ENCODE results near the gene CCDC32. TPM values are rescaled to one million over a fixed set of nuclear protein-coding genes. Genes with fewer than 3 reads are reported as not detected.

The CCDC32 gene
- total RNA-seq, 2 experiments from 2014 or later: 24.4 to 27.8 TPM

DNA sequence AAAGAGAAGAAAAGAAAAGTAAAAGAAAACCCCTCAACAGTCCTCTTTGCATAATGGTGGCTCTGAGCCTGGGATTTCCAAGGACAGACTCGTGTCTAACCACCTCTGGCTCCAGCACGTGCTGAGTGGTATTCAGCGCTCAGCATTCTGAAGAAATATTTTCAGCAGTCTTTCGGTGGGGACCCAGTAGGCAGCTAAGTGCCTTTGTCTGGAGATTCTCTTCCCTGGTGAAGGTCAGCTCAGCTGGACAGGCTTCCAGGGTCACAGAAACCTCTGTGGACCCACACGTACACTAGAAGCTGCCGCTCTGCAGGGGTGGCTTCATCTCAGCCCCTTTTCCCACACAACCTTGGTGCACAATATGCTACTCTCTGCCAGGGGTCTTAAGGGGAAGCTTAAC lies 36.0 kb downstream of the CCDC32 start:
- Mint-ChIP-seq H3K4me1 (no peaks in the 10 kb centered on the region), H3K9me3 (ENCODE audit: low read depth) (no peaks in the 10 kb centered on the region), H3K36me3 (no peaks in the 10 kb centered on the region), H3K27me3 (no peaks in the 10 kb centered on the region), H3K4me3 (no peak overlapping the region), H3K27ac (no peak overlapping the region)
- ATAC-seq (no peak), DNase-seq (no peak)
- CTCF ChIA-PET: no interaction called here

DNA sequence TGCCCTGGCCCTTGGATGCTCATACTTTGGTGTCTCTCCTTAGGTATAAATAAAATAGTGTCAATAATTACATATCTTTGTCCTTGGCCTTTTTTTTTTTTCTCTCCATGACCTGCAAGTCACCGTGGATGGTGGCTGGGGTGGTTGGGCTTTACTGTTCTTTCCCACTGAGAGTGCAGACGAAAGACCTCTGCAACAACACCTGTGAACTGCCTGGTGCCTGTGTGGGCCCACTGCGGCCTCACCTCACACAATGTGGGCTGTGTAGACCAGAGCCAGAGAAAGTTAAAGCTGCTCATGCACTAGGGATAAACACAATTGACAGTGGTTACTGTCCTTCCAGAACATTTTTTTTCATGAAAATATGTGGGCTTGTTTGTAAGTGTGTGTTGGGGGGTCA lies 39.0 kb downstream of the CCDC32 start:
- CTCF ChIA-PET: no interaction called here
- Mint-ChIP-seq H3K4me1 (no peaks in the 10 kb centered on the region), H3K27ac (no peak overlapping the region), H3K4me3 (no peak overlapping the region), H3K9me3 (ENCODE audit: low read depth) (no peaks in the 10 kb centered on the region), H3K36me3 (no peaks in the 10 kb centered on the region), H3K27me3 (peaks cover 3% of the 10 kb centered on the region)
- no peak for DNase-seq
- no peak for ATAC-seq

DNA sequence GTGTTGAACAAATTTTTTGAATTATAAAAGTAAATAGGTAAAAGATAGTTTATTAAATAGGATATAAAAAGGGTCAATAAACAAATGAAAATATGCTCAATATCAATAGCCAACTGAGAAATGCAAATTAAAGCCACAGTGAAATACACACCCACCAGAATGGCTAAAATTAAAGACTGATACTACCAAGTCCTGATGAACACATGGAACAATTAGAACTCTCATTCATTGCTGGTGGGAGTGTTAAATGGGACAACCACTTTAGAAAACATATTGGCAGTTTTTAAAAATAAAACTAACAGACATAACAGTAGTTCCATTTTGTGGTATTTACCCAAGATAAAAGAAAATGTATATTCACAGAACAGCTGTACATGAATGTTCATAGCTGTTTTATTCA lies 41.2 kb downstream of the CCDC32 start:
- peaks cover 3% of the 10 kb centered on the region for H3K27me3 Mint-ChIP-seq
- H3K27ac Mint-ChIP-seq: no peak overlapping the region
- CTCF ChIA-PET: interaction anchor here (0.7 to 1.8 kb wide), 3 partner anchors 26 to 544 kb away, joined by 3 to 4 read pairs (median 3); no protein-coding TSS in a partner anchor
- no peak for DNase-seq
- no peaks in the 10 kb centered on the region for H3K9me3 Mint-ChIP-seq (ENCODE audit: low read depth)
- ATAC-seq: no peak
- H3K4me3 Mint-ChIP-seq: no peak overlapping the region
- H3K36me3 Mint-ChIP-seq: no peaks in the 10 kb centered on the region
- peaks cover 6% of the 10 kb centered on the region for H3K4me1 Mint-ChIP-seq

DNA sequence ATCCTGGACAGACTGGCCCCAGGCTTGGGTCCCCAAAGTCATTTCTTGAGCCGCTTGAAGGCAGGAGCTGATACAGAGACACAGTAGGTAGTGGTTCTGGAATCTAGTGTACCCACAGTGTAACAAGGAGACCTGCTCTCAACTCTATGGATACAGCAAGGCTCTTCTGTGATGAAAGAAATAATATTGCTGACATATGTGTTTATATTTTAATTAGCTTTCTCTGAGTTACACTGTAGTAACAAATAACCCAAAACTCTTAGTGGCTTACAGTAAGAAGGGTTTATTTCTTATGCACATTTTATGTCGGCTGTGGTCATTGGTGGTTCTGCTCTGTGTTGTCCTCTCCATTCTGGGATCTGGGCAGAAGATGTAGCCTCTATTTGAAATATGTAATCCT lies 48.5 kb downstream of the CCDC32 start:
- Mint-ChIP-seq H3K4me1 (peaks cover 14% of the 10 kb centered on the region), H3K27me3 (peaks cover 37% of the 10 kb centered on the region), H3K9me3 (ENCODE audit: low read depth) (no peaks in the 10 kb centered on the region), H3K4me3 (no peak overlapping the region), H3K36me3 (no peaks in the 10 kb centered on the region), H3K27ac (no peak overlapping the region)
- CTCF ChIA-PET: interaction anchor here (0.7 to 1.5 kb wide), 2 partner anchors 44 to 108 kb away, joined by 3 read pairs; no protein-coding TSS in a partner anchor
- DNase-seq (peak; percentile 2), ATAC-seq (no peak)

DNA sequence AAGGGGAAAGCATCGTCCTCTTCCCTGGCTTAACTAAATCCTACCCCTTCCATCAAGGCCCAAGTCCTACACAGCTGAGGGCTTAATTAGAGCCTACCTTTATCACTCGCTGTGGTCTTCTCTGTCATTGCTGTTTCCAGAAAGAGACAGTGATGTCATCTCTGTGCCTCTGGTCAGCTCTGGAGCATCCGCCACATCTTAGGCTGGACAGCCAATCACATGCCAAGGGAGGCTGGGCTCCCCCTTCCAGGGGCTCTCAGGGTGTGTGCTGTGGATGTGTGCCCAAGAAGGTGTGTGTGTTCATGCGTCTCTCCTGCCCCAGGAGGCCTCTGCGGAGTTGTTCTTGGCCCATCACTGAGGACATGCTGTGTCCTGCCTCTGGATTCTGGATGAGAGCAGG lies 51.2 kb downstream of the CCDC32 start:
- peaks cover 57% of the 10 kb centered on the region for H3K27me3 Mint-ChIP-seq
- H3K9me3 Mint-ChIP-seq (ENCODE audit: low read depth): no peaks in the 10 kb centered on the region
- H3K36me3 Mint-ChIP-seq: no peaks in the 10 kb centered on the region
- H3K27ac Mint-ChIP-seq: no peak overlapping the region
- no peak overlapping the region for H3K4me3 Mint-ChIP-seq
- peak; percentile 34 for DNase-seq
- peaks cover 15% of the 10 kb centered on the region for H3K4me1 Mint-ChIP-seq
- ATAC-seq: no peak
- CTCF ChIA-PET: no interaction called here

DNA sequence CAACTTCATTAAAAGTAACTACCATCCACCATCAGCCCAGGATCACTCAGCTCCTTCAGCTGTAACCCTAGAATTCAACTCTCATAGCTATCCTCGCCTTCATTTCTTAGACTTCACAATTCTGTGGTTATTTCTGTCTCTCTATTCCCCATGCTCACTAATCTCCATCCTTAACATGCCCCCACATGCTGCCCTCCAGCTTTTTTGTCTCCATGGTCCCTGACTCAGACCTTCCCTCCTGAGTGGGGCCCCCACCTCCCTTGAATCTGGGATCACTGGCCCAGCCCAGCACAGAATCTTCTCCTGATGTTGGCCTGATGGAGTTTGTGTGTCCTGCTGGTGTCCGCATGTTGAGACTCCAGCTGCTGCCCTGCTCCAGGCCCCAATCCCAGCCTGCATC lies 52.4 kb downstream of the CCDC32 start:
- Mint-ChIP-seq H3K4me1 (peaks cover 17% of the 10 kb centered on the region), H3K36me3 (no peaks in the 10 kb centered on the region), H3K27me3 (peaks cover 67% of the 10 kb centered on the region), H3K9me3 (ENCODE audit: low read depth) (no peaks in the 10 kb centered on the region), H3K4me3 (peak overlapping the region; percentile 19), H3K27ac (no peak overlapping the region)
- ATAC-seq (no peak), DNase-seq (no peak)
- CTCF ChIA-PET: interaction anchor here (0.6 kb wide), 1 partner anchor 70 kb away, joined by 3 read pairs; no protein-coding TSS in a partner anchor

DNA sequence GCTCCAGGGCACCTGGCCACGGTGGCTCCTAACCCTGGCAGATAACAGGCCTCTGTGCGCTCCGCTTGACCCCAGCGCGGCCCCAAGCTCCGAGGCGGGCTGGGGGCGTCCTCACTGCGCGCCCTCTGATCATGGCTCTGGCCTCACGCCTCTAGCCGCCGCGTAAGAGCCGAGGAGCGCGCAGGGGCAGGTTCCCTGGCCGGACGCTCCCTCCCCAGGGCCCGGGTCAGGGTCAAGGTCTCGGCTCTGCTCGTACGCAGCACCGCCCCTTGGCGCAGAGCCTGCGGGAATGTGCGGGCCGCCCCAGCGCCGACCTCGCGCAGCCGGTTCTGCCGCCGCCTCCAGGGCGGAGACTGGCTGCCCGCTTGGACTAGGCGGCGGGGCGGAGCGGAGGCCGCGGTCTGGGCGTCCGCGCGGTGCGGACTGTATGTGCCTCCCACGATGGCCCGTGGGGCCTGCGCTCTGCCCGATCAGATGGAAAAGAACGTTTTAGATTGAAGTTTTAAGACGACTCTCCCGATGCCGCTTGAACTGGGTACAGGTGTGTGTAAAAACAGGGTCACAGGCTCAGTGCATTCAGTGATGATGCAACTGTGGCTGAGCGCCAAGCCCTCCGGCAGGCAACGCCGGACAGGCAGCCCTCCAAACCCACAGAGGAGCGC lies 53.2 kb downstream of the CCDC32 start:
- Mint-ChIP-seq H3K36me3 (no peaks in the 10 kb centered on the region), H3K4me1 (peaks cover 25% of the 10 kb centered on the region), H3K9me3 (ENCODE audit: low read depth) (no peaks in the 10 kb centered on the region), H3K27me3 (peaks cover 74% of the 10 kb centered on the region), H3K27ac (no peak overlapping the region), H3K4me3 (peak overlapping the region; percentile 62)
- no peak for DNase-seq
- ATAC-seq: peak; percentile 67
- CTCF ChIA-PET: no interaction called here

DNA sequence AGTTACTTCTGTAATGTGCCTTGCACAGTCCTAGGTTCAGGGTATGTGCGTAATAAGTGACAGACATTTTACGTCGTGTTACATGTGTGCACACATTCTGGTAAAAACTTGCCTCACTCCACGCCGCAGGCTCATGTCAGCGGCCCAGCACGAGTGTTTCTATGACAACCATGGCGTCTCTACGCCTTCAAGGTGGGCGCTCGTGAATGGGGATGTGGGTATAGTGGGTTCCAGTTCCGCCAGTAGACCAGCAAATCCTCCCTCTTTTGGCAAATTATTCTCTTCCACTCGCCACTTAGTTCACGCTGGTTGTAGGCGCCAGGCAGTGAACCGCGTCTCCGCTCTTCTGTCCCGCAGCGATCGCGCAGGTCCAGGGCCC lies 53.8 kb downstream of the CCDC32 start:
- peak; percentile 54 for DNase-seq
- Mint-ChIP-seq H3K9me3 (ENCODE audit: low read depth) (no peaks in the 10 kb centered on the region), H3K4me3 (peak overlapping the region; percentile 62), H3K27me3 (peaks cover 75% of the 10 kb centered on the region), H3K4me1 (peaks cover 26% of the 10 kb centered on the region), H3K36me3 (no peaks in the 10 kb centered on the region), H3K27ac (no peak overlapping the region)
- ATAC-seq: peak; percentile 40
- CTCF ChIA-PET: no interaction called here

DNA sequence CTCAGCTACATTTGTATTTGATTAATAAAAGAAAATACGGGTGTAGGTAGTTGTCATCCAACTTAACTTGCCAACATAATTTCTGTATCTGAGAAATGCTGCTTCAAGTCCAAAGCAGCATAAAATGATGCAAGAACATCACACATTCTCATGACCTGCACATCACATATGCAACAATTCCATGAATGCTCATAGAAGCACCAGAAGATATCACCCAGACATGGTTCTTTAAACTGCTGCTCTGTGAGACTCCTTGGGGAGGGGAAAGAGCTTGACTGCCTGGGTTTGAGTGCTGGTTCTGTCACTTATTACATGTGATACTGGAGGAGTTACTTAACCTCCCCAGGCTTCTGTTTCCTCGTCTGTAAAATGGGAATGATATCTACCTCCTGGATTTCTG lies 54.6 kb downstream of the CCDC32 start:
- no peaks in the 10 kb centered on the region for H3K9me3 Mint-ChIP-seq (ENCODE audit: low read depth)
- no peaks in the 10 kb centered on the region for H3K36me3 Mint-ChIP-seq
- H3K27me3 Mint-ChIP-seq: peaks cover 76% of the 10 kb centered on the region
- peaks cover 26% of the 10 kb centered on the region for H3K4me1 Mint-ChIP-seq
- H3K27ac Mint-ChIP-seq: no peak overlapping the region
- DNase-seq: no peak
- H3K4me3 Mint-ChIP-seq: no peak overlapping the region
- ATAC-seq: no peak
- CTCF ChIA-PET: interaction anchor here (0.8 kb wide), 1 partner anchor 10 kb away, joined by 3 read pairs; no protein-coding TSS in a partner anchor

DNA sequence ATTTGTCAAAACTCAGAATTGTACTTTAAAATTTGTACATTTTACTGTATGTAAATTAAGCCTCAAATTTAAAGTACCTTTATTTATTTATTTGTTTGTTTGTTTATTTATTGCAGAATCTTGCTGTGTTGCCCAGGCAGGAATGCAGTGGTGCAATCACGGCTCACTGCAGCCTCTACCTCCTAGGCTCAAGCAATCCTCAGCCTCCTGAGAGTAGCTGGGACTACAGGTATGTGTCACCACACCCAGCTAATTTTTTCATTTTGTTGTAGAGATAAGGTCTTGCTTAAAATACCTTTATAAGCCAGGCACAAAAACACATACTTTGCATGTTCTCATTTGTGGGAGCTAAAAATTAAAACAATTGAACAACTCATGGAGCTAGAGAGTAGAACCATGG lies 56.6 kb downstream of the CCDC32 start:
- Mint-ChIP-seq H3K27ac (no peak overlapping the region), H3K4me3 (no peak overlapping the region), H3K9me3 (ENCODE audit: low read depth) (no peaks in the 10 kb centered on the region), H3K4me1 (peaks cover 26% of the 10 kb centered on the region), H3K27me3 (peaks cover 75% of the 10 kb centered on the region), H3K36me3 (no peaks in the 10 kb centered on the region)
- ATAC-seq: no peak
- CTCF ChIA-PET: interaction anchor here (1.0 to 3.2 kb wide), 6 partner anchors 8 to 280 kb away, joined by 3 to 17 read pairs (median 4); partner anchors contain the start of gene BAHD1
- DNase-seq: no peak

DNA sequence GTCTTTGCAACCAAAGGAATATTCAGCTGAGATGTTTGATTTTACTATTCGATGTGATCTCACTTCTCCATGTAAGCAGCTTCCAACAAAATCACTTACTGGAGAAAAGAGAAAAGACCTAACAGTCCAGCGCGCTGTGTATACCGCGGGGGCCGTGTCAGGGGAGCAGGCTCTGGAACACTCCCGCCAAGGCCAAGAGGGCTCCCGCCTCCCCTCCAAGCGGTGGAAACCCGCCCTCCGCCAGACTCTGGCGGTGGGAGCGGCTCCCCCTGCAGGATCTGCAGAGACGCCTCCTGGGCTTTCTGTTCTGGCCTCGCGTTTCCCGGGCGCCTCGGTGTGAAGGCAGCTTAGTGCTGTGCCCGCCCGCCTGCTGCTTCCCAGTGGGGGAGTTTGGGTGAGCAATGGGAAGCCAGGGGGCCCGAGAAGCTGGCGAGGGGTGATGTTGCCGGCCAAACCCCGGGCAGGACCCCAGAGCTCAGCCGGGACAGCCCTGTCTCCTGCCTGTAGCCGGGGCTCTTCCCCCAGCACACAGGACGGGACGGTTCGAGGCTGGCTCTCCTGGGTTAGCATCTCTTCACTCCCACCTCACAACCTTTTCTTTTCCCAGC lies 57.8 kb downstream of the CCDC32 start:
- CTCF ChIA-PET: interaction anchor here (0.6 to 3.2 kb wide), 18 partner anchors 10 to 199 kb away, joined by 3 to 17 read pairs (median 4); partner anchors contain the start of genes BAHD1, PLCB2 and RPUSD2
- Mint-ChIP-seq H3K9me3 (ENCODE audit: low read depth) (no peaks in the 10 kb centered on the region), H3K36me3 (no peaks in the 10 kb centered on the region), H3K4me1 (peaks cover 22% of the 10 kb centered on the region), H3K4me3 (peak overlapping the region; percentile 10), H3K27me3 (peaks cover 74% of the 10 kb centered on the region), H3K27ac (no peak overlapping the region)
- peak; percentile 77 for DNase-seq
- peak; percentile 86 for ATAC-seq

Data from activated CD8-positive, alpha-beta memory T cell treated with anti-CD3 and anti-CD28 coated beads, Interleukin-2, amount 10 ng/mL, durations not matched to agents 7 days and 5 days (primary cell).